Measurements from ENCODE around the gene XPO6. TPM values are rescaled to one million over a fixed set of nuclear protein-coding genes. Genes with fewer than 3 reads are reported as not detected.

Gene XPO6
- polyA plus RNA-seq, 12 donors: 48.1 to 88.9 (median 55.7) TPM; not detected in 1

DNA sequence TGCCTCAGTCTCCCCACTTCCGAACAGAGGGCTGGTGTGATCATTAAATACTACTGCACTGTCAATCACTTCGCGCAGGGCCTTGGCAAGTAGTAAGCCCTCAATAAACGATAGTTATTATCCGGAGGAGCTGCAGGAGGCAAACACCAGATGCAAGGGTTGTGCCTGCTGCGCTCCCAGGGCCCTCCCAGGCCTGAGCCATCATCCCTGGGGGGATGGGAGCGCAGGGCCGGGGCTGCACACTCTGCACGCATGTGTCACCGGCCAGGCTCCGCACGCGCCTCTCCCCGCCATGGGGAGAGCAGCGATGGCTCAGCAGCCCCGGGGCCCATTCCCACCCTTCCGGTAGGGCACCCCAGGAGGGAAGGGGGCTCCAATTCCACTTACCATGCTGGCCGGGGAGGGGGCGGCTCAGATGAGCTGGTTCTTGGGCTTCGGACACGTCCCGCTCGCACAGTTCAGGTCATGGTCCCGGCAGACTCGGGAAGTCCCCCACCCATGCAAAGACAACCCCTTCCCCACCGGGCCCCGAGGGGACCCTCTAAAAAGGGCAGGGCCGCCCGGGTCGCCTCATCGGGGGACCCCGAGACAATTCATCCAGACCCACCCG lies 681 bp downstream of the XPO6 start:
- DNase-seq: peak; percentile 33

GRCh38 chr16:28210264-28210663 lies 1.5 kb downstream of the XPO6 start:
- DNase-seq: no peak

DNA sequence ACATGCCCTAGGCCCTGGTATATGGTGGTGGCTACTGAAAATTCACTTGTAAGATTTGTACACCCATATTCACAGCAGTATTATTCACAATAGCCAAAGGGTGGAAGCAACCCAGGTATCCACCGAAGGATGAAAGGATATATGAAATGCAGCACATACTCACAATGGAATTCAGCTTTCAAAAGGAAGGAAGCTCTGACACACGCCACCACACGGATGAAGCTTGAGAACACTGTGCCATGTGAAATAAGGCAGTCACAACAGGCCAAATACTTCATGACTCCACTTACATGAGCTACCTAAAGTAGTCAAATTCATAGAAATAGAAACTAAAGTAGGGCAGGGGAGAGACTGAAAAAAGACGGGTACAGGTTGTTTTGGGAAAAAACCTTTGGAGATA lies 2.9 kb downstream of the XPO6 start:
- DNase-seq: no peak

- DNase-seq: no peak
Observed at GRCh38 chr16:28208131-28208530, 3.6 kb downstream of the XPO6 start.

DNA sequence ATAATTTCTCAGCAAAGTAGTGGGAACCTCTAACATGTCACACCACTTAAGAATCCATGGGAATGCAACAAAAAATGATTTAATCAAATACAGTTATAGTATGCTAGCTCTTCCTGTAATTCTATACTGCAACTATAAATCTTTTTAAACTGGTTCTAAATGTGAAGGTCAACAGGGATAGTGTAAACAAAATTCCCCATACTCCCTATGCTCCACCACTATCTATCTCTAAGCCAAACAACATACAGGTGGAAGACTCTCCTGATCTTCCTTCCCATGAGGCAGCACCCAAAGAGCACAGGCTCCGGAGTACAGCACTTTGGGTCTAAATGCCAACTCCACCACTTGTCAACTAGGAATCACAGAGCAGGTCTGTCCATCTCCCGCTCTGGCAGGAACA lies 4.4 kb downstream of the XPO6 start:
- no peak for DNase-seq

DNA sequence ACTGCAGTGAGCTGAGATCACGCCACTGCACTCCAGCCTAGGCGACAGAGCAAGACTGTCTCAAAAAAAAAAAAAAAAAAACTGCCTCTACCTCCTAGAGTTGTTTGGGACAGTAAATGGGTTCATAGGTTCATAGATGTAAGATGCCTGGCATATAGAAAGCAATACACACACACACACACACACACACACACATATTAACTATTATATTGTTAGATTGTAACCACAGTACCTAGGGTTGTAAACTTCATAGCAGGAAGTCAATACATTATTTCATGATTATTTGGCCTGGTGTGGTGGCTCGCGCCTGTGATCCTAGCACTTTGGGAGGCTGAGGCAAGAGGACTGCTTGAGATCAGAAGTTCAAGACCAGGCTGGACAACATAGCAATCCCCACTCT lies 5.8 kb downstream of the XPO6 start:
- DNase-seq: no peak

GRCh38 chr16:28205117-28205899 lies 6.5 kb downstream of the XPO6 start:
- no peak for DNase-seq

- DNase-seq: no peak
Observed at GRCh38 chr16:28204622-28205021, 7.1 kb downstream of the XPO6 start.

GRCh38 chr16:28204204-28204603 lies 7.6 kb downstream of the XPO6 start:
- DNase-seq: no peak

DNA sequence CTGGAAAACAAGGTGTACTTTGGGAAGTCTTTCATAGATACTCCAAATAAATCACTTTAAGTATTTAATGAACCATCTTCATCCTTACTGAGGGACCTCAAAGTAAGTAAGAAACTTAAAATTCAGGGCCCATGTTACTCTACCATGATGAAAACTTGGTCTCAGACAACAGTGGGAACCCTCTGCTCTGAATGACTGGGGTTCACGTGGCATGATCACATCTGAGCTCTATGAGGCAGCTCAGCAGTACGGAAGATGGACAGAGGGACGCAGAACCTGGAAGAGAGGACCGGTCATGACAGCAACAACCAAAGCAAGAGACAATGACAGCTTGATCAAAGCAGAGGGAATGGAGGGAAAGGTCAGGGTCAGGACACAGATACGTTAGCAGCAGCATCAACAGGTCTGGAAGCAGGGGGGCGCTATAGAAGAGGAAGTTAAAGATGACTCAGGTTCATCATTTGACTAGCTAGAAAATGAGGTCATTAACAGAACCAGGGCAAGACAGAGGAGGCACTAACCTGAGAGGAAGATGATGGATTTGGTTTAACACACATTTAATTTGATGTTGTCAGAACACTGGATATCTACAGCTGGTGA lies 9.5 kb downstream of the XPO6 start:
- no peak for DNase-seq

GRCh38 chr16:28200661-28201060 lies 11.1 kb downstream of the XPO6 start:
- DNase-seq: no peak

GRCh38 chr16:28196387-28196987 lies 15.3 kb downstream of the XPO6 start:
- DNase-seq: no peak

GRCh38 chr16:28195859-28196258 lies 15.9 kb downstream of the XPO6 start:
- DNase-seq: no peak

DNA sequence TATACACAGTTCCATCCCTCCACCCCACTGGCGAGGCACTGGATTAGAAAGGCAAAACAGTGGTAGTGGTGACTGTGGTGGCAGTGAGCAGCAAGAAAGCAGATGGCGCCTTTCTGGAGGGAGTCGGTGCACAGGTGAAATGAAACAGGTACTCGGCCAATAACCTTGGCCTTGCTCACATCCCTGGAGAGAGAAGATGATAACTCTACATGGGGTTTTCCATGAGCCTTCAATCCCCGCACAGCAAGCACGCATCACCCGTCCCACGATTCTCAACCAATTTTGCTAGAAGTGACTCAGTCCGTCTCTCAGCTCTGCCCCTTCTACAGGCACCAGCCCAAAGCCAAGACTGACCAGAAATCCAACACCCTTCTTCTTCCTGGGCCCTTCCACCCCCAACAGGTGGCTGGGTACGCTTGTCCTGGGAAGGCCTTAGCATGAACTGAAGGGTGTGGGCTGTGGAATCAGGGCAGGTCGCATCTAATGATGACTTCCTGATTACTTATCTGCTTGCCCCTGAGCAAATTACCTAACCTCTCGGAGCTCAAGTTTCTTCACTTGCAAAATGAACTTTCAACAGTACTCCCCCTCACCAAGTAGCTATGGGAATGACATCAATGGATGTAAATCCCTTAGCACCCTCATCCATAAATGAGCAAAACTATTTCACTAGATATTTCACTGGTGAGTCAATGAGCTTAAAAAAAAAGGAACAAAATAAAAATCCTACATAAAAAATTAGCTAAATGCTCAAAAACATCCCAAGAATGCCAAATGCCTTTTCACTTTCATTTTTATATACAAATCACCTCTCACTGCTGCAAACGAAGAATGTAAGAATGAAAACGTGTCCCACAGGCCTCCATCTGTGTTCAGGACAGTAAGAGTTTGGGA lies 18.0 kb downstream of the XPO6 start:
- DNase-seq: no peak

DNA sequence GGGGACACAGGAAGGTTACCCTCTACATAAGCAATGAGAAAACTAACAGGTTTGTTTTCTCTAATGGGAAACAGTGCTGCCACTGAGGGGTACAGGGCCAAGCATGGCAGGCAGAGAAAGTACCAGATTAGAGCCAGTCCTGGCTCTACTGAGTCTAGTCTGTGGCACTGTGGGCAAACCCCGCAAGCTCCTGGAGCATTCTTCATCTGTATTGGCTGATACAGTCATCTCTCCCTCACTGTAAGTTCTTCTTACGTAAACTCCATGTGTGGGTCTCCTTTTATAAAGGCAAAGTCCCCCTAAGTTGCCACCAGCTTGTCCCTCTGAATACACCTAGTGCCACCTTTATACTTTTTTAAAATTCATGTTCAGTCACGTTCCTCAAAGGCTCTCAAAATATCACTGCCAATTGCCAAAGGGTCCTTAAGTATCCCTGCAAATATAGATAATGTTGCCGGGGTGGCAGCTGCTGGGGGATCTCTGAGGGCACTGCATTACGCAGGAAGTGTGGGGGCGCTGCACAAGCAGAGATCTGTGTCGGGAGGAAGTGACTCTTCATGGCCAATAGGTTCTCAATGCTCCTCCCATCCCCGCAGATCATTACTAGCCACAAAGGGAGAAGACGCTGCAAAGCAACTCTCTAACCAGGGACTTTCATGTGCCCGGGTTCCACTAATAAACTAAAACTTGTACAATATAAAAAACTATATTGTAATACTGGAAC lies 18.8 kb downstream of the XPO6 start:
- no peak for DNase-seq

DNA sequence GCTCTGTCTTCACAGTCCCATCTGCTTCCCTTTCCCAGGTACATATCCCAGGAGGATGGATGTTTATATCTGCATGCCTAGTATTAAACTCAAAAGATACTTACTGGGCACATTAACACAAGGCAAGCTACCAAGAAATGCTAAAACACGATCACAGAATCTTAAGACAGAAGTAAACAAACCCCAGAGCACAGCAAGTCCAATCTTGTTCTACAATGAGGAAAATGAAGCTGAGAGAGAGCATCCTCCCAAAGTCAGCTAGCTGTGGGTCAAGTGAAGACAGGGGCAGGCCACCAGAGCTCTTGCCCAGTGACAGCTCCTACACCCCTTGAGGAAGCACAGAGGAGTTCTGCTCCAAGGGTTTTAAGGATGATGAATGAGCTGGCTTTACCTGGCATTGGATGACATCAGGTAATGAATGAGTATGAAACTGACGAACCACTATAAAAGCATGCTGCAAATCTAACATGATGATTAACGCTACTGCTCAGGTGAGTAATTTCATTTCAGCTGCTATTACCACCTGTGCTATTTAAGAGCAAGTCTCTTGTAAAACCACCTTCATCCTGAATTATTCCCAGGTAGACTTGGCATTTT lies 20.3 kb downstream of the XPO6 start:
- DNase-seq: no peak

DNA sequence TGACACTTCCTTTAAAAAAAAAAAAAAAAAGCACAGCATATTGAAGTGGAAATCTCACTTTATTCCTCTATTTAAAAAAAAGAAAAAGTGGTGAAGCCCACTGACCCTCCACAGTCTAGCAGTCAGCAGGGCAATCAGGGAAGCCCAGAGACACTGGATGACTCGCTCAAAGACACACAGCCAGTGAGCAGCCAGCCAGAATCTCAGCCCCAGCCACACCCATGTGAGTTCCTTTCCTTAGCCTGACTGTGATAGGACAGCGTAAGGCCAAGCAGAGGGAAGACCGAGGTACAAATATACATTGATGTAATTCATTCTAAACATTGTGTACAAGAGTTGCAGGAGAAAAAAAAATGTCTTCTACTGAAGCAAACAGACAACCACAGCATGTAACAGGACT lies 22.5 kb downstream of the XPO6 start:
- DNase-seq: no peak

DNA sequence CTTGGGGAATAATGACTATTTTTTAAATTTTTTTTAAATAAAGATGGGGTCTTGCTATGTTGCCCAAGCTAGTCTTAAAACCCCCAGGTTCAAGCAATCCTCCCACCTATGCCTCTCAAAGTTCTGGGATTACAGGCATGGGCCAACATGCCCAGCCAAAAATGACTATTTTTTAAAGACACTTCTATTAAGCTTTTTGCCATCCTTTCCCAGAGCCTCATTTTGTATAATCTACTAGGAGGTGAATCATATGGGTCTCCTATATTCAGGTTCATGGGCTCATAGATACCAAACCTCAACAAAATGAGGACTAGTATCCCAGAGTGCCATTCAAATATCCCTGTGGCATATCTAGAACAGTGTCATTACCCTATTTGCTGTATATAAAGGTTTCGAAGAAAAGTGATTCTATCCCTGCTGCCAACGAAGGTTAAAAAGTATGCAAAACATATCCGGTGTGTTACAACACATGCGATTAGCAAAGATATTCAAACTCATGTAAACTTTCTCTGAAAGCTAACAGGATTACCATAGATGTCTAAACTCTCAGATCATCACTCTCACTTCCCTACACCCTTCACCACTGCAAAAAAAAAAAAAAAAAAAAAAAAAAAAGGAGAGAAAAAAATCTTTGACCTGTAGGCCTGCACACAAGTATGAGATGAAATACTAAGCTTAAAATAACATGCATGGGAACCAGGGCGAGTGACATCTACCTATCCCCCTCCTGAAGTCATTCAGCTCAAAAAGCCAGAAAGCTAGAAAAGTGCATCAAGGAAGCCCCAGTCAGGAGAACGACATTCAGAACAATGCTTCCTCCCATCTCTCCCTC lies 23.5 kb downstream of the XPO6 start:
- no peak for DNase-seq

DNA sequence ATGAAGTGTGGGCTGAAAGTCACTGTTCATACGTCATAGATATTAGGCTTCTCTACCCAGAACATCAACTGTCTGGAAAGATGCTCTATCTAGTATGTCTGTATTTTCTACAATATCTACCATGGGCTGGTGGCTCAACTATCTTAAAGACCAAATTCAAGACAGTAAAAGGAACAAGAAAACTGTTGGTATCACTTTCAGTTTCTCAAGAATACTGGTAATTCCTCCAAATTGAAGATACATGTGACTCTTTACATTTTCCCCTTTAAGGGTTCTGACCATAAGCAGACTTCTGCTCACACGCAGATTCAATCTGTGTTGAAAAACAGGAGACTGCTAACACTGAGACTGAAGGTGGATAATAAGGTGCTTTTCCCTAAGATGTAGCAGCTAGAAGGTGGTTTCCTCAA lies 24.2 kb downstream of the XPO6 start:
- no peak for DNase-seq

DNA sequence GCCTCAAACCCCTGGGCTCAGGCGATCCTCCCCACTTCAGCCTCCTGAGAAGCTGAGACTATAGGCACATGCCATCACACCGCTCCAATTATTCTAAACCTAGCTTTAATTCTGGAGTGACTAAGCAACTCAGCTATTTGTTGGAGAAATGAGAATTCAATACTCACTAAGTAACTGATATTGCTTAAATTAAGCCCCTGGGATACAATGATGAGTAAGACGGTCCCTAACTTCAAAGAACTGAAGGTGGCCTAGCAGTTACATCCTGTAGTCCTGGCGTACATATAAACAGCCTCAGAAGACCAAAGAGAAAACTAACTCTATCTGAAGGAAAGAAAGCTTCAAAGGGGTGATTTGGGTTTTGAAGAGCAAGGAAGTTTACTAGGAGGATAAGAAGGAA lies 25.0 kb downstream of the XPO6 start:
- DNase-seq: no peak

All from muscle of arm (tissue), 12 donors.